HCT116 (cell line): ENCODE data around the gene NEK1. TPM values are rescaled to one million over a fixed set of nuclear protein-coding genes. Genes with fewer than 3 reads are reported as not detected.

Experiments
- ATAC-seq: fragments of 200-7000 bp; cut with Tn5 transposase; 2 replicates; pipeline ENCODE4 v1.9.1; 2020; ENCODE audit warnings: mild to moderate bottlenecking, moderate library complexity
- BruUV-seq: library from RNA; stranded (reverse); fragments of 400-500 nt; replicated peaks from 2 replicates; lab custom pipeline; 2021; lab: Mats Ljungman, UMichigan
- CTCF ChIA-PET: fragments of 300-600 bp; sonication (Branson Sonifier 250); formaldehyde crosslinking; loops from one replicate; lab custom pipeline; 2021; ENCODE audit warnings: antibody characterized with exemption; lab: Charles Lee
- POLR2A ChIA-PET: fragments of 300-600, 350-600 bp; sonication (Branson Sonifier 250); formaldehyde crosslinking; loops from one replicate; lab custom pipeline; 2021; ENCODE audit warnings: antibody characterized with exemption; lab: Charles Lee
- RAD21 ChIA-PET, 2 experiments: fragments of 300-600 bp; sonication (Branson Sonifier 250); formaldehyde crosslinking; loops; one replicate each; lab custom pipeline; 2023; ENCODE audit warnings: low total read pairs in 2 of 2; ENCODE audit not compliant: uncharacterized antibody in 2 of 2, unreplicated experiment in 2 of 2, low non-redundant PET in 1 of 2; lab: Charles Lee
- DNase-seq: peaks from one replicate; pipeline ENCODE4 v3.0.0-alpha.2; 2010; ENCODE audit warnings: low read depth, low spot score
- H2AFZ ChIP-seq: fragments of 200-600 bp; shearing (Covaris generic), sonication (generic); 2 replicates; pipeline ENCODE4 v1.6.1; 2017; ENCODE audit warnings: low read depth, mixed run types, mixed read lengths, antibody characterized with exemption, low read length; ENCODE audit not compliant: poor library complexity, severe bottlenecking
- H3K27ac ChIP-seq: 2 replicates; pipeline ENCODE4 v1.5.1; 2012; ENCODE audit warnings: low read depth, low read length
- H3K27me3 ChIP-seq: fragments of 200-600 bp; sonication (generic); 2 replicates; pipeline ENCODE4 v1.6.1; 2016; ENCODE audit warnings: mixed run types, low read length, mixed read lengths; ENCODE audit not compliant: insufficient read depth
- H3K36me3 ChIP-seq, 2 experiments: fragments of 200-500 bp in 1 of 2; fragments of 200-600 bp in 1 of 2; sonication (Bioruptor generic) in 1 of 2; sonication (generic) in 1 of 2; 2 replicates each; pipeline versions ENCODE4 v1.5.1 to v1.6.1; 2014 to 2016; ENCODE audit warnings: low read length in 2 of 2, inconsistent platforms in 1 of 2, mixed read lengths in 1 of 2, mixed run types in 1 of 2; ENCODE audit not compliant: insufficient read depth in 2 of 2, control insufficient read depth in 1 of 2
- H3K4me1 ChIP-seq, 2 experiments: fragments of 200-600 bp in 1 of 2; sonication (generic) in 1 of 2; 2 replicates each; pipeline versions ENCODE4 v1.5.1 to v1.6.1; 2012 to 2017; ENCODE audit warnings: low read length in 2 of 2, inconsistent platforms in 1 of 2, mild to moderate bottlenecking in 1 of 2, mixed read lengths in 1 of 2, mixed run types in 1 of 2, moderate library complexity in 1 of 2; ENCODE audit not compliant: insufficient read depth in 2 of 2, control insufficient read depth in 1 of 2
- H3K4me2 ChIP-seq: fragments of 200-600 bp; sonication (generic); 2 replicates; pipeline ENCODE4 v1.6.1; 2017; ENCODE audit warnings: mixed run types, low read length, mixed read lengths
- H3K4me3 ChIP-seq, 2 experiments: fragments of 200-600 bp in 1 of 2; sonication (generic) in 1 of 2; replicated peaks in 1 of 2; 2 replicates each; pipeline ENCODE4 v1.5.1; 2011 to 2016; ENCODE audit warnings: low read length in 2 of 2, control low read depth in 1 of 2, low read depth in 1 of 2, mild to moderate bottlenecking in 1 of 2, mixed read lengths in 1 of 2, mixed run types in 1 of 2
- H3K79me2 ChIP-seq: fragments of 200-600 bp; sonication (generic); 2 replicates; pipeline ENCODE4 v1.6.1; 2017; ENCODE audit warnings: mild to moderate bottlenecking, mixed run types, low read length, moderate library complexity, mixed read lengths; ENCODE audit not compliant: insufficient read depth
- H3K9ac ChIP-seq: fragments of 200-600 bp; sonication (generic); 2 replicates; pipeline ENCODE4 v1.6.1; 2016; ENCODE audit warnings: low read length, mixed read lengths
- H3K9me2 ChIP-seq: fragments of 200-600 bp; sonication (generic), shearing (Covaris generic); 2 replicates; pipeline ENCODE4 v1.6.1; 2017; ENCODE audit warnings: mixed run types, mild to moderate bottlenecking, moderate library complexity; ENCODE audit not compliant: insufficient read depth
- H3K9me3 ChIP-seq, 2 experiments: fragments of 200-500 bp in 1 of 2; fragments of 200-600 bp in 1 of 2; sonication (Bioruptor generic) in 1 of 2; sonication (generic) in 1 of 2; 2 replicates each; pipeline ENCODE4 v1.6.1; 2014 to 2017; ENCODE audit warnings: low read length in 2 of 2, mixed read lengths in 2 of 2, inconsistent platforms in 1 of 2, low read depth in 1 of 2, mild to moderate bottlenecking in 1 of 2, mixed run types in 1 of 2, moderate library complexity in 1 of 2; ENCODE audit not compliant: control insufficient read depth in 1 of 2, insufficient read depth in 1 of 2
- H4K20me1 ChIP-seq: fragments of 200-600 bp; sonication (generic), shearing (Covaris generic); 2 replicates; pipeline ENCODE4 v1.6.1; 2017; ENCODE audit warnings: mixed run types, mild to moderate bottlenecking, moderate library complexity; ENCODE audit not compliant: insufficient read depth
- ATF3 ChIP-seq: IDR thresholded peaks from 2 replicates; pipeline ENCODE4 v1.6.1; 2012
- CTCF ChIP-seq, 3 experiments: fragments of 200-600 bp in 1 of 3; sonication (generic) in 1 of 3; IDR thresholded peaks in 2 of 3; conservative IDR thresholded peaks in 1 of 3; 2 replicates each; pipeline ENCODE4 v1.5.1; 2012 to 2017; ENCODE audit warnings: low read depth in 2 of 3, low read length in 2 of 3, antibody characterized with exemption in 1 of 3, borderline replicate concordance in 1 of 3, control low read depth in 1 of 3, mild to moderate bottlenecking in 1 of 3, mixed read lengths in 1 of 3, mixed run types in 1 of 3, moderate library complexity in 1 of 3; ENCODE audit not compliant: insufficient read depth in 1 of 3
- FOSL1 ChIP-seq: IDR thresholded peaks from 2 replicates; pipeline ENCODE4 v1.6.1; 2012; ENCODE audit warnings: low read depth
- JUND ChIP-seq: IDR thresholded peaks from 2 replicates; pipeline ENCODE4 v1.6.1; 2012
- MAX ChIP-seq: IDR thresholded peaks from 2 replicates; pipeline ENCODE4 v1.6.1; 2012
- POLR2A ChIP-seq: IDR thresholded peaks from 2 replicates; pipeline ENCODE4 v1.7.0; 2011; ENCODE audit warnings: borderline replicate concordance; ENCODE audit not compliant: insufficient read depth, insufficient read length; ENCODE audit errors: extremely low read depth
- RAD21 ChIP-seq: IDR thresholded peaks from 2 replicates; pipeline ENCODE4 v1.6.1; 2012; ENCODE audit warnings: low read depth, mild to moderate bottlenecking
- TCF7L2 ChIP-seq: IDR thresholded peaks from 2 replicates; pipeline ENCODE4 v1.7.0; 2011; ENCODE audit warnings: borderline replicate concordance, inconsistent platforms; ENCODE audit not compliant: insufficient read depth, insufficient read length; ENCODE audit errors: extremely low read depth
- ZFX ChIP-seq: fragments of 450-650 bp; IDR thresholded peaks from 2 replicates; pipeline ENCODE4 v1.6.1; 2017
- ZNF274 ChIP-seq: fragments of 200-500 bp; sonication (Bioruptor generic); IDR thresholded peaks from 2 replicates; pipeline ENCODE4 v1.6.1; 2014; ENCODE audit warnings: mild to moderate bottlenecking, low read depth, low read length, inconsistent platforms
- intact Hi-C: fragments of 100-400 bp; cut with micrococcal nuclease; formaldehyde crosslinking; loops from 2 replicates; pipeline ENCODE4 v1.10.0; 2022
- total RNA-seq: library from RNA; stranded (reverse); gene quantifications from one replicate; pipeline ENCODE4 v1.2.1, GENCODE V29; 2021; ENCODE audit not compliant: unreplicated experiment

Gene NEK1
- total RNA-seq, 1 experiment from 2014 or later, result 13.3 TPM

GRCh38 chr4:169616846-169617245 is 4.5 kb upstream of the NEK1 start:
- peaks cover 19% of the 10 kb centered on the region for H3K79me2 ChIP-seq
- H3K27me3 ChIP-seq, result no peaks in the 10 kb centered on the region
- TF ChIP-seq CTCF (IDR thresholded peaks at IDR 0.05 in 2 of 3, conservative IDR thresholded peaks at IDR 0.05 in 1 of 3; ENCODE audit: borderline replicate concordance in 1 of 3, insufficient read depth in 1 of 3, low read depth in 2 of 3, low read length in 2 of 3) (no peak), POLR2A (no peak), ZNF274 (no peak), ATF3 (no peak), MAX (no peak), TCF7L2 (no peak), RAD21 (no peak), ZFX (no peak), FOSL1 (no peak), JUND (no peak)
- CTCF ChIA-PET, result no interaction called here
- H3K36me3 ChIP-seq, result no peaks in the 10 kb centered on the region; a peak in 1 of 4 replicates
- DNase-seq (no peak), ATAC-seq (no peak)
- peaks cover 10 to 30% of the 10 kb centered on the region in 2 experiments; a peak in 3 of 4 replicates for H3K4me1 ChIP-seq
- intact Hi-C loops, result loop anchor here (10.0 kb wide), 1 partner anchor 108 kb away; no protein-coding TSS in a partner anchor
- no peak overlapping the region for H3K27ac ChIP-seq
- H2AFZ ChIP-seq, result no peak overlapping the region
- no peak overlapping the region for H3K4me2 ChIP-seq
- H4K20me1 ChIP-seq, result no peaks in the 10 kb centered on the region
- no peaks in the 10 kb centered on the region for H3K9me3 ChIP-seq
- H3K4me3 ChIP-seq, result no peak overlapping the region
- POLR2A ChIA-PET, result interaction anchor here (0.5 to 0.7 kb wide), 2 partner anchors 37 to 872 kb away, joined by 3 to 4 read pairs; no protein-coding TSS in a partner anchor
- H3K9me2 ChIP-seq, result no peaks in the 10 kb centered on the region
- no peak overlapping the region for H3K9ac ChIP-seq
- RAD21 ChIA-PET, result no interaction called here
- no TSS peak for BruUV-seq
